B cell (primary cell): ENCODE measurements around the gene SLC2A4RG. TPM values are rescaled to one million over a fixed set of nuclear protein-coding genes. Genes with fewer than 3 reads are reported as not detected.

ENCODE experiments used
- ATAC-seq: fragments of 200-7000 bp; cut with Tn5 transposase; one replicate; pipeline ENCODE4 v1.10.0; 2021; ENCODE audit warnings: low read depth, mild to moderate bottlenecking, moderate number of reproducible peaks, moderate library complexity
- CTCF ChIA-PET: fragments of 350-600 bp; sonication (Branson Sonifier 250); formaldehyde crosslinking; loops from one replicate; lab custom pipeline; 2021; ENCODE audit warnings: antibody characterized with exemption, inconsistent platforms; lab: Charles Lee
- POLR2A ChIA-PET: fragments of 350-600 bp; sonication (Branson Sonifier 250); formaldehyde crosslinking; loops from one replicate; lab custom pipeline; 2021; ENCODE audit warnings: antibody characterized with exemption; lab: Charles Lee
- DNase-seq: peaks from one replicate; pipeline ENCODE4 v3.0.0; 2013
- H2AFZ ChIP-seq: 2 replicates; pipeline ENCODE4 v1.6.1; 2012; ENCODE audit warnings: mild to moderate bottlenecking, low read depth, low read length; ENCODE audit not compliant: insufficient read depth, poor library complexity, severe bottlenecking
- H3K27ac ChIP-seq, 2 donors: 1 replicate in 1 of 2; 2 replicates in 1 of 2; pipeline ENCODE4 v1.5.1; 2012 to 2013; ENCODE audit warnings: low read length in 2 of 2, mild to moderate bottlenecking in 2 of 2, moderate library complexity in 1 of 2
- H3K27me3 ChIP-seq, 4 experiments: fragments of 200-600 bp in 1 of 4; sonication (generic) in 1 of 4; replicated peaks in 1 of 4; 1 replicate in 2 of 4; 2 replicates in 2 of 4; pipeline versions ENCODE4 v1.6.1 to v1.7.0; 2013 to 2016; ENCODE audit warnings: low read length in 3 of 4, mild to moderate bottlenecking in 2 of 4, mixed read lengths in 1 of 4, moderate library complexity in 1 of 4; ENCODE audit not compliant: insufficient read depth in 4 of 4, control insufficient read depth in 3 of 4; ENCODE audit errors: control extremely low read depth in 1 of 4
- H3K36me3 ChIP-seq, 2 experiments: replicated peaks in 1 of 2; 1 replicate in 1 of 2; 2 replicates in 1 of 2; pipeline versions ENCODE4 v1.6.1 to v1.7.1; 2013; ENCODE audit warnings: low read length in 1 of 2; ENCODE audit not compliant: insufficient read depth in 2 of 2, control insufficient read depth in 1 of 2; ENCODE audit errors: control extremely low read depth in 1 of 2, extremely low read depth in 1 of 2
- H3K4me1 ChIP-seq, 2 donors: fragments of 200-600 bp in 1 of 2; sonication (generic) in 1 of 2; 1 replicate in 1 of 2; 2 replicates in 1 of 2; pipeline versions ENCODE4 v1.5.1 to v1.6.1; 2013 to 2017; ENCODE audit warnings: low read length in 2 of 2; ENCODE audit not compliant: control insufficient read depth in 2 of 2, insufficient read depth in 2 of 2
- H3K4me2 ChIP-seq: replicated peaks from 2 replicates; pipeline ENCODE3; 2012; ENCODE audit warnings: mild to moderate bottlenecking, low read depth, low read length; ENCODE audit not compliant: poor library complexity, severe bottlenecking
- H3K4me3 ChIP-seq, 5 experiments: fragments of 200-600 bp in 1 of 5; sonication (generic) in 1 of 5; 1 replicate in 3 of 5; 2 replicates in 2 of 5; pipeline versions ENCODE4 v1.5.1 to v1.7.0; 2011 to 2016; ENCODE audit warnings: low read length in 4 of 5, mild to moderate bottlenecking in 4 of 5, low read depth in 2 of 5, control low read depth in 1 of 5, moderate library complexity in 1 of 5; ENCODE audit not compliant: insufficient read depth in 1 of 5; ENCODE audit errors: control extremely low read depth in 1 of 5, extremely low read depth in 1 of 5
- H3K79me2 ChIP-seq: fragments of 200-600 bp; sonication (generic); one replicate; pipeline ENCODE4 v1.6.0; 2016; ENCODE audit warnings: low read length; ENCODE audit not compliant: control insufficient read depth, insufficient read depth
- H3K9ac ChIP-seq: fragments of 200-600 bp; sonication (generic); 2 replicates; pipeline ENCODE4 v1.6.1; 2017; ENCODE audit warnings: mild to moderate bottlenecking, low read length, moderate library complexity
- H3K9me3 ChIP-seq, 3 donors: one replicate each; pipeline versions ENCODE4 v1.6.1 to v1.7.1; 2013; ENCODE audit warnings: low read length in 2 of 3; ENCODE audit not compliant: control insufficient read depth in 2 of 3, insufficient read depth in 1 of 3; ENCODE audit errors: control extremely low read depth in 1 of 3
- H4K20me1 ChIP-seq: 2 replicates; pipeline ENCODE4 v1.6.0; 2012; ENCODE audit warnings: mild to moderate bottlenecking, low read length; ENCODE audit not compliant: insufficient read depth, control insufficient read depth, poor library complexity, severe bottlenecking
- H3K27ac Mint-ChIP-seq: one replicate; pipeline ENCODE4 v1.8.0; 2021; ENCODE audit warnings: mixed read lengths
- H3K27me3 Mint-ChIP-seq: one replicate; pipeline ENCODE4 v1.8.0; 2021; ENCODE audit warnings: mixed read lengths
- H3K4me1 Mint-ChIP-seq: one replicate; pipeline ENCODE4 v1.8.0; 2021; ENCODE audit warnings: mixed read lengths
- H3K4me3 Mint-ChIP-seq: one replicate; pipeline ENCODE4 v1.8.0; 2021; ENCODE audit warnings: mixed read lengths
- H3K9me3 Mint-ChIP-seq: one replicate; pipeline ENCODE4 v1.8.0; 2022; ENCODE audit warnings: mixed read lengths; ENCODE audit not compliant: insufficient read depth
- CTCF ChIP-seq: fragments of 200-600 bp; IDR thresholded peaks from one replicate; pipeline ENCODE4 v1.8.0; 2022; ENCODE audit warnings: antibody characterized with exemption, mild to moderate bottlenecking
- EZH2 ChIP-seq: IDR thresholded peaks from 2 replicates; pipeline ENCODE4 v1.6.1; 2012; ENCODE audit warnings: borderline replicate concordance, low read depth, mild to moderate bottlenecking, moderate library complexity, low read length; ENCODE audit not compliant: insufficient read depth, poor library complexity, severe bottlenecking
- WGBS: methylation state at CpG from one replicate; pipeline ENCODE4 v1.1.5; 2013; ENCODE audit warnings: missing lambda C conversion rate; ENCODE audit not compliant: insufficient coverage; 5-methylcytosine and 5-hydroxymethylcytosine counted together
- intact Hi-C: fragments of 100-400 bp; cut with micrococcal nuclease; formaldehyde crosslinking; loops from one replicate; pipeline ENCODE4 v1.10.0; 2022
- polyA plus RNA-seq: library from polyadenylated mRNA; depleted of rRNA; stranded (reverse); fragments of >200 nt; gene quantifications from 2 replicates; pipeline ENCODE4 v1.2.3, GENCODE V29; 2012
- total RNA-seq, 2 donors: library from RNA; stranded (reverse); fragments of 120-200 nt in 1 of 2; gene quantifications; 1 replicate in 1 of 2; 2 replicates in 1 of 2; pipeline versions ENCODE4 v1.2.3 to v1.2.4, GENCODE V29; 2013 to 2022

The SLC2A4RG gene
- total and polyA plus RNA-seq, 2 donors (not counting 1 experiment from before 2014, with no cell fraction given) = 39.7 to 49.4 TPM

DNA sequence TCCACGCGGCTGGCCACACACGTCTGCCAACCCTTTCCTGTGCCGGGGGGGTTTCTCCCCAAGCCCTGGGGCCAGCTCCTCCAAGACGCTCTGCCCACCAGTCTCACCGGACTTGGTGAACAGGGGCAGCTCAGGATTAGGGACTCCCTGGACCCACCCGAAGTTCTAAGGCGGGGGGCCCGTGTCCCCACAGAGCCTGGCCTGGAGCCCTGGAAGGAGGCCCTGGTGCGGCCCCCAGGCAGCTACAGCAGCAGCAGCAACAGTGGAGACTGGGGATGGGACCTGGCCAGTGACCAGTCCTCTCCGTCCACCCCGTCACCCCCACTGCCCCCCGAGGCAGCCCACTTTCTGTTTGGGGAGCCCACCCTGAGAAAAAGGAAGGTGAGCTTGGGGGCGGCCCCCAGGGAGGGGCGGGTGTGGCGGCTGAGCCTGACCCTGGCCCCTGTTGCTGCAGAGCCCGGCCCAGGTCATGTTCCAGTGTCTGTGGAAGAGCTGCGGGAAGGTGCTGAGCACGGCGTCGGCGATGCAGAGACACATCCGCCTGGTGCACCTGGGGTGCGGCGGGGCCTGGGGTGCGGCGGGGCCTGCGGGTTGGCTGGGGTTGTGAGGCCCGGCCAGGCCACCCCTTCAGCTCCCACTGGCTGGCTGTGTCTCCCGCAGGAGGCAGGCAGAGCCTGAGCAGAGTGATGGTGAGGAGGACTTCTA is 2.3 kb downstream of the SLC2A4RG start:
- ATAC-seq = no peak
- Histone ChIP-seq H3K4me3 (no peak overlapping the region), H3K27me3 (no peaks in the 10 kb centered on the region), H3K9ac (no peak overlapping the region), H3K4me1 (peaks cover 23 to 31% of the 10 kb centered on the region in 2 donors), H3K27ac (no peak overlapping the region), H3K79me2 (no peaks in the 10 kb centered on the region), H3K9me3 (no peaks in the 10 kb centered on the region), H3K36me3 (peaks cover 0 to 4% of the 10 kb centered on the region in 2 experiments), H3K4me2 (no peak overlapping the region), H2AFZ (no peak overlapping the region), H4K20me1 (peaks cover 14% of the 10 kb centered on the region)
- H3K4me1 Mint-ChIP-seq = peaks cover 4% of the 10 kb centered on the region
- H3K4me3 Mint-ChIP-seq = peak overlapping the region; percentile 49
- TF ChIP-seq CTCF = no peak
- no peak for TF ChIP-seq EZH2
- WGBS = 96% methylated on average over 29 of the region's 30 CpGs
- intact Hi-C loops = no loop called here
- ChIA-PET CTCF (no interaction called here), POLR2A (interaction anchor here (0.9 kb wide), 1 partner anchor 39 kb away, joined by 3 read pairs; no protein-coding TSS in a partner anchor)
- no peak for DNase-seq
- H3K27ac Mint-ChIP-seq = no peak overlapping the region
- H3K27me3 Mint-ChIP-seq = no peaks in the 10 kb centered on the region
- H3K9me3 Mint-ChIP-seq = no peaks in the 10 kb centered on the region

DNA sequence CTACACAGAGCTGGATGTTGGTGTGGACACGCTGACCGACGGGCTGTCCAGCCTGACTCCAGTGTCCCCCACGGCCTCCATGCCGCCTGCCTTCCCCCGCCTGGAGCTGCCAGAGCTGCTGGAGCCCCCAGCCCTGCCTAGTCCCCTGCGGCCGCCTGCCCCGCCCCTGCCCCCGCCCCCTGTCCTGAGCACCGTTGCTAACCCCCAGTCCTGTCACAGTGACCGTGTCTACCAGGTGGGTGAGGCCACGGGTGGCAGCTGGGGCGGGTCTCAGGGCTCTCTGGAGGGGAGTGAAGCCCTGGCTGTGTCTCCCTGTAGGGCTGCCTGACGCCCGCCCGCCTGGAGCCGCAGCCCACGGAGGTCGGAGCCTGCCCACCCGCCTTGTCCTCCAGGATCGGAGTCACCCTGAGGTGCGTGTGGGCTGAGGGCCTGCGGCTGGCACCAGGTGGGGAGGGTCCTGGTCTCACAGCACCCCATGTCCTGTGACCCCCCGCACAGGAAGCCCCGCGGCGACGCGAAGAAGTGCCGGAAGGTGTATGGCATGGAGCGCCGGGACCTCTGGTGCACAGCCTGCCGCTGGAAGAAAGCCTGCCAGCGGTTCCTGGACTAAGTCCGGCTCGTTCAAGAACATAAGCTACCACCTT is 2.9 kb downstream of the SLC2A4RG start:
- no peaks in the 10 kb centered on the region for H3K79me2 ChIP-seq
- no peak overlapping the region for H3K4me2 ChIP-seq
- CTCF ChIA-PET = interaction anchor here (0.7 kb wide), 1 partner anchor 332 kb away, joined by 3 read pairs; no protein-coding TSS in a partner anchor
- POLR2A ChIA-PET = no interaction called here
- TF ChIP-seq EZH2 = no peak
- DNase-seq (no peak), ATAC-seq (no peak)
- no peak overlapping the region for H2AFZ ChIP-seq
- H3K4me1 ChIP-seq = peaks cover 18 to 24% of the 10 kb centered on the region in 2 donors
- no peak overlapping the region for H3K9ac ChIP-seq
- H3K4me3 Mint-ChIP-seq = no peak overlapping the region
- 96% methylated on average over 34 of the region's 37 CpGs for WGBS
- no peak overlapping the region for H3K27ac ChIP-seq
- H3K4me3 ChIP-seq = no peak overlapping the region
- no peaks in the 10 kb centered on the region for H3K27me3 Mint-ChIP-seq
- no peaks in the 10 kb centered on the region for H3K9me3 Mint-ChIP-seq
- H3K4me1 Mint-ChIP-seq = no peaks in the 10 kb centered on the region
- no peak overlapping the region for H3K27ac Mint-ChIP-seq
- peaks cover 0 to 4% of the 10 kb centered on the region in 2 experiments for H3K36me3 ChIP-seq
- no peaks in the 10 kb centered on the region for H3K9me3 ChIP-seq
- peaks cover 10% of the 10 kb centered on the region for H4K20me1 ChIP-seq
- no peaks in the 10 kb centered on the region for H3K27me3 ChIP-seq
- intact Hi-C loops = no loop called here
